Mesenchymal stem cell (in vitro differentiated cells and primary cell): ENCODE measurements around the gene VAV2.
A peak's percentile ranks its signal among the peaks of the same experiment; 100 is the strongest.

Experiments used
- DNase-seq: peaks from one replicate; pipeline ENCODE4 v3.0.0-alpha.2; 2013
- H2AFZ ChIP-seq: one replicate; pipeline ENCODE4 v1.6.1; 2013; ENCODE audit warnings: low read depth, mild to moderate bottlenecking, control low read depth, inconsistent platforms, low read length, moderate library complexity
- H2AK5ac ChIP-seq: 2 replicates; pipeline ENCODE4 v1.6.1; 2013; ENCODE audit warnings: low read length, moderate library complexity, mild to moderate bottlenecking, inconsistent platforms; ENCODE audit not compliant: severe bottlenecking
- H2BK120ac ChIP-seq: one replicate; pipeline ENCODE4 v1.6.1; 2013; ENCODE audit warnings: low read depth, mild to moderate bottlenecking, inconsistent platforms, low read length, moderate library complexity
- H2BK12ac ChIP-seq, 2 experiments: one replicate each; pipeline ENCODE4 v1.6.1; 2013; ENCODE audit warnings: inconsistent platforms in 2 of 2, low read length in 2 of 2, mild to moderate bottlenecking in 2 of 2, moderate library complexity in 2 of 2, control low read depth in 1 of 2
- H2BK15ac ChIP-seq: one replicate; pipeline ENCODE4 v1.6.1; 2013; ENCODE audit warnings: mild to moderate bottlenecking, low read depth, inconsistent platforms; ENCODE audit not compliant: poor library complexity, severe bottlenecking
- H2BK5ac ChIP-seq: 2 replicates; pipeline ENCODE4 v1.6.1; 2013; ENCODE audit warnings: low read depth, mild to moderate bottlenecking, low read length, control low read depth, inconsistent platforms; ENCODE audit not compliant: poor library complexity, severe bottlenecking
- H3K14ac ChIP-seq, 2 experiments: one replicate each; pipeline ENCODE4 v1.6.1; 2013; ENCODE audit warnings: inconsistent platforms in 2 of 2, low read length in 2 of 2, control low read depth in 1 of 2, mild to moderate bottlenecking in 1 of 2, moderate library complexity in 1 of 2
- H3K18ac ChIP-seq, 2 experiments: one replicate each; pipeline ENCODE4 v1.6.1; 2013; ENCODE audit warnings: inconsistent platforms in 2 of 2, low read length in 2 of 2, control low read depth in 1 of 2, low read depth in 1 of 2, mild to moderate bottlenecking in 1 of 2
- H3K23ac ChIP-seq, 2 experiments: one replicate each; pipeline ENCODE4 v1.6.1; 2013; ENCODE audit warnings: inconsistent platforms in 2 of 2, low read length in 2 of 2, mild to moderate bottlenecking in 2 of 2, moderate library complexity in 2 of 2, control low read depth in 1 of 2
- H3K27ac ChIP-seq: 2 replicates; pipeline ENCODE4 v1.5.1; 2013; ENCODE audit warnings: mild to moderate bottlenecking, moderate library complexity, low read length, control low read depth, inconsistent platforms; ENCODE audit not compliant: poor library complexity, severe bottlenecking
- H3K27me3 ChIP-seq, 2 experiments: 2 replicates each; pipeline versions ENCODE4 v1.6.1 to v1.7.0; 2013; ENCODE audit warnings: low read length in 2 of 2, mild to moderate bottlenecking in 2 of 2, moderate library complexity in 2 of 2, control low read depth in 1 of 2, inconsistent platforms in 1 of 2; ENCODE audit not compliant: control insufficient read depth in 1 of 2, insufficient read depth in 1 of 2
- H3K36me3 ChIP-seq, 2 experiments: 2 replicates each; pipeline versions ENCODE4 v1.6.1 to v1.7.0; 2013; ENCODE audit warnings: low read length in 2 of 2, control low read depth in 1 of 2, inconsistent platforms in 1 of 2, low read depth in 1 of 2, mild to moderate bottlenecking in 1 of 2; ENCODE audit not compliant: insufficient read depth in 2 of 2, control insufficient read depth in 1 of 2
- H3K4ac ChIP-seq, 2 experiments: one replicate each; pipeline ENCODE4 v1.6.1; 2013; ENCODE audit warnings: inconsistent platforms in 2 of 2, low read length in 2 of 2, mild to moderate bottlenecking in 2 of 2, moderate library complexity in 2 of 2, control low read depth in 1 of 2, low read depth in 1 of 2
- H3K4me1 ChIP-seq: 2 replicates; pipeline ENCODE4 v1.6.1; 2013; ENCODE audit warnings: low read depth, low read length, control low read depth; ENCODE audit not compliant: control insufficient read depth, insufficient read depth
- H3K4me2 ChIP-seq: 2 replicates; pipeline ENCODE4 v1.6.1; 2013; ENCODE audit warnings: low read length, mild to moderate bottlenecking, inconsistent platforms; ENCODE audit not compliant: poor library complexity, severe bottlenecking
- H3K4me3 ChIP-seq, 2 experiments: 2 replicates each; pipeline versions ENCODE4 v1.5.1 to v1.7.0; 2013; ENCODE audit warnings: low read length in 2 of 2, mild to moderate bottlenecking in 2 of 2, control low read depth in 1 of 2, low read depth in 1 of 2; ENCODE audit not compliant: insufficient read depth in 1 of 2
- H3K79me1 ChIP-seq: replicated peaks from 2 replicates; pipeline ENCODE4 v1.6.1; 2013; ENCODE audit warnings: mild to moderate bottlenecking, control low read depth, low read length, inconsistent platforms; ENCODE audit not compliant: poor library complexity, severe bottlenecking
- H3K9ac ChIP-seq: 2 replicates; pipeline ENCODE4 v1.7.0; 2013; ENCODE audit warnings: mild to moderate bottlenecking, low read length, moderate library complexity
- H3K9me3 ChIP-seq: 2 replicates; pipeline ENCODE4 v1.7.0; 2013; ENCODE audit warnings: mild to moderate bottlenecking, low read length; ENCODE audit not compliant: control insufficient read depth
- H4K8ac ChIP-seq: one replicate; pipeline ENCODE4 v1.6.1; 2013; ENCODE audit warnings: inconsistent platforms, mild to moderate bottlenecking, low read length, moderate library complexity
- H4K91ac ChIP-seq: one replicate; pipeline ENCODE4 v1.6.1; 2013; ENCODE audit warnings: mild to moderate bottlenecking, low read length, inconsistent platforms
- WGBS: methylation state at CpG from one replicate; pipeline ENCODE4 v1.1.7; 2013; ENCODE audit warnings: mixed read lengths; 5-methylcytosine and 5-hydroxymethylcytosine counted together

The VAV2 gene

DNA sequence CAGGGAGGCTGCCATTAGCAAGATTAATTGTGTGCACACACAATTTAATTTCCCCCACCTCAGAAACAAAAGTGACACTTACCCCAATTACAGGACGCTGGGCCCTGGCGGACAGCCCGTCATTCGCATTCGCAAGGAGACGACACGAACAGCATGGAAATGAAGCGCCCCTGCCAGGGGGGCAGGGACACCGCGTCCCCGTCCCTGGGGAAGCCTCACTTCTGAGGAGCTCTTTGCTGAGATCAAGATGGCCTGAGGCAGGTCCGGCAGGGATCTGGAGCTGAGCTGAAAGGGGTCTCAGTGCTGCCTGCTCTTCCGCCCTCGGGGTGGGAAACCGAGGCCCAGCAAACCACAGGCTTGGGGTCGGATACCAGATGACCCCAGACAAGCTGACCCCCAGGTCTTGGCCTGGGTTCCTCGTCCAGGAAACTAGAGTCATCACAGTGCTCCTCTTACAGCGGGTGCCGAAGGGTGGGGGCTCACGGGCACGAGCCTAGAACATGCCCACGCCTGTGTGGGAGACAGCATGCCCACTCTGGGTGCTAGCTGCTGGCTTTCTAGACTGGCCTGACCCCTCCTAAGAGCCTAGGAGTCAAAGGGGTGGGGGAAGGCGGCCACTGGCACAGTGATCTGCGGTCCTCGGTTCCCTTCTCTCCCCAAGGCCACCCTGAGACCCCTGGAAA, 103.2 kb downstream of the VAV2 start:
- Histone ChIP-seq H3K9me3 (no peaks in the 10 kb centered on the region), H2BK15ac (no peak overlapping the region), H3K36me3 (peaks cover 0 to 48% of the 10 kb centered on the region in 2 experiments), H3K27me3 (no peaks in the 10 kb centered on the region), H4K91ac (peak overlapping the region; percentile 97), H3K79me1 (peaks cover 40% of the 10 kb centered on the region), H3K23ac (no peak overlapping the region), H2BK5ac (no peak overlapping the region), H3K18ac (peak overlapping the region; percentile 15 to 86), H3K4me3 (no peak overlapping the region), H3K4me1 (peaks cover 64% of the 10 kb centered on the region), H3K4me2 (no peak overlapping the region), H2AFZ (no peak overlapping the region), H2AK5ac (peak overlapping the region; percentile 80), H4K8ac (peak overlapping the region; percentile 28), H3K4ac (peak overlapping the region in 1 of 2 experiments; percentile 88), H2BK120ac (peak overlapping the region; percentile 21), H3K9ac (no peak overlapping the region), H2BK12ac (peak overlapping the region; percentile 75 to 78), H3K27ac (no peak overlapping the region), H3K14ac (peak overlapping the region in 1 of 2 experiments; percentile 58)
- DNase-seq, result no peak
- WGBS, result 93% methylated on average over 25 of the region's 25 CpGs

DNA sequence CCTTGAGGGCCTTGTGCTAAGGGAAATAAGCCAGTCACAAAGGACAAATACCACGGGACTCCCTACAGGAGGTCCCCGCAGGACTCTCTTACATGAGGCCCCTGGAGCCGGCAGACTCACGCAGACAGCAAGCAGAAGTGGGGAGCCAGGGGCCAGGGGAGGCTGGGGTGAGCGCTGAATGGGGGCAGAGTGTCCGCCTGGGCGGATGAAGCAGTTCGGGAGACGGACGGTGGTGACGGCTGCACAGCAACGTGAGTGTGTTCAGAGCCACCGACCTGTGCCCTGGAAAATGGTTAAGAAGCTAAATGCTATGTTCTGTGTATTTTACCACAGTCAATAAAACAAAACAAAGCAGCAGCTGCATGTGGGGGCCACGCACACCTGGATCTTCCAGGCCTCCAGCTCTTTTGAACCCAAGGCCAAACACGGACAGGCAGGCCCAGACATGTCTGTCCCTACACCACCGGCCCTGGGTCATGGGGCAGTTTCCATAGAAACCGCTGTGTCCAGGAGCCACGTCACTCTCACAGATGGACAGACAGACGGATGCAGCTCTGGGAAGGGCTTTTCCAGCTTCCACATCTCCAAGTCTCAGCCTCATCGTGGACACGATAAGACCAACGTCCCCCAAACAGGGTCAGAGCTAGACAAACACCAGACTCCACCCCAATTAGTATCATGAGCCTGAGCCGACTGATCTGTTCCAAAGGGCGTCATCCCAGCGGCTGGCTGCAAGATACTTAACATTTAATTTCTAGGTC, 103.9 kb downstream of the VAV2 start:
- no peak overlapping the region for H3K23ac ChIP-seq
- H3K14ac ChIP-seq, result no peak overlapping the region
- peak overlapping the region; percentile 8 for H2BK15ac ChIP-seq
- H3K79me1 ChIP-seq, result peaks cover 37% of the 10 kb centered on the region
- 65% methylated on average over 21 of the region's 25 CpGs for WGBS
- H2AFZ ChIP-seq, result no peak overlapping the region
- H3K27ac ChIP-seq, result no peak overlapping the region
- peak overlapping the region; percentile 42 to 64 for H3K4ac ChIP-seq
- no peaks in the 10 kb centered on the region for H3K27me3 ChIP-seq
- peaks cover 0 to 46% of the 10 kb centered on the region in 2 experiments for H3K36me3 ChIP-seq
- peak overlapping the region; percentile 60 for H2AK5ac ChIP-seq
- no peak overlapping the region for H3K4me3 ChIP-seq
- peak overlapping the region; percentile 9 for H3K9ac ChIP-seq
- H2BK5ac ChIP-seq, result peak overlapping the region; percentile 24
- peak overlapping the region; percentile 15 to 86 for H3K18ac ChIP-seq
- peak overlapping the region; percentile 12 to 65 for H2BK12ac ChIP-seq
- DNase-seq, result peak; percentile 53
- peak overlapping the region; percentile 92 for H4K8ac ChIP-seq
- no peak overlapping the region for H3K4me2 ChIP-seq
- peak overlapping the region; percentile 97 for H4K91ac ChIP-seq
- H3K4me1 ChIP-seq, result peaks cover 68% of the 10 kb centered on the region
- H2BK120ac ChIP-seq, result peak overlapping the region; percentile 22
- no peaks in the 10 kb centered on the region for H3K9me3 ChIP-seq

DNA sequence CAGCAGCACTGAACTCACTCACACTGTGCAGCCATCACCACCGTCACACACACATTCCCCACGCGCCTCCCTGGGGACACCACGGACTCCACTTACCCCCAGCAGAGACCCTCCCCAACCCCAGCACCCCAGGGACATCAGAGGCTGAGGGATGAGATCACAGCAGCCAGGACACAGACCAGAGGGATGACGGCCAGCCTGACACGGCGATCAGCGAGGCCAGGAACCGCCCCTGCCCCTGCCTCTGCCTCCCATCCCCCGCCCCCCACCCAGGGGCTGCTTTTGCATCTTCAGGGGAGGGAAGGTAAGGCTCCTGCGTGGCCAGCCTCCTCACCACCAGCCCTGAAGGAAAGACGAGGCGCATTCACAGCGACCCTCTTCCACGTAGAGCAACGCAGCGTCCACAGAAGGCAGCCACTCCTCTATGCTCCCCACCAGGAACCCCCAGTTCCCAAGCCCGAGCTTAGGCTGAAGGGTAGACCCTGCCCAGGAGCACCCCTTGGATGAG, 104.5 kb downstream of the VAV2 start:
- H2BK120ac ChIP-seq, result peak overlapping the region; percentile 22
- no peak overlapping the region for H3K9ac ChIP-seq
- no peak overlapping the region for H3K27ac ChIP-seq
- H2AFZ ChIP-seq, result no peak overlapping the region
- no peak overlapping the region for H3K4me2 ChIP-seq
- H3K9me3 ChIP-seq, result no peaks in the 10 kb centered on the region
- no peak overlapping the region for H3K23ac ChIP-seq
- WGBS, result 75% methylated on average over 17 of the region's 18 CpGs
- H2AK5ac ChIP-seq, result no peak overlapping the region
- H3K4ac ChIP-seq, result peak overlapping the region; percentile 46 to 71
- no peak overlapping the region for H3K4me3 ChIP-seq
- H3K27me3 ChIP-seq, result no peaks in the 10 kb centered on the region
- no peak overlapping the region for H2BK15ac ChIP-seq
- no peak overlapping the region for H3K14ac ChIP-seq
- H3K18ac ChIP-seq, result peak overlapping the region; percentile 15 to 86
- H4K8ac ChIP-seq, result peak overlapping the region; percentile 92
- peaks cover 35% of the 10 kb centered on the region for H3K79me1 ChIP-seq
- DNase-seq, result no peak
- peaks cover 70% of the 10 kb centered on the region for H3K4me1 ChIP-seq
- peak overlapping the region; percentile 56 to 69 for H2BK12ac ChIP-seq
- no peak overlapping the region for H2BK5ac ChIP-seq
- H3K36me3 ChIP-seq, result peaks cover 0 to 46% of the 10 kb centered on the region in 2 experiments
- peak overlapping the region; percentile 97 for H4K91ac ChIP-seq
